ENCODE results near the gene PDZD7.

PDZD7 gene

DNA sequence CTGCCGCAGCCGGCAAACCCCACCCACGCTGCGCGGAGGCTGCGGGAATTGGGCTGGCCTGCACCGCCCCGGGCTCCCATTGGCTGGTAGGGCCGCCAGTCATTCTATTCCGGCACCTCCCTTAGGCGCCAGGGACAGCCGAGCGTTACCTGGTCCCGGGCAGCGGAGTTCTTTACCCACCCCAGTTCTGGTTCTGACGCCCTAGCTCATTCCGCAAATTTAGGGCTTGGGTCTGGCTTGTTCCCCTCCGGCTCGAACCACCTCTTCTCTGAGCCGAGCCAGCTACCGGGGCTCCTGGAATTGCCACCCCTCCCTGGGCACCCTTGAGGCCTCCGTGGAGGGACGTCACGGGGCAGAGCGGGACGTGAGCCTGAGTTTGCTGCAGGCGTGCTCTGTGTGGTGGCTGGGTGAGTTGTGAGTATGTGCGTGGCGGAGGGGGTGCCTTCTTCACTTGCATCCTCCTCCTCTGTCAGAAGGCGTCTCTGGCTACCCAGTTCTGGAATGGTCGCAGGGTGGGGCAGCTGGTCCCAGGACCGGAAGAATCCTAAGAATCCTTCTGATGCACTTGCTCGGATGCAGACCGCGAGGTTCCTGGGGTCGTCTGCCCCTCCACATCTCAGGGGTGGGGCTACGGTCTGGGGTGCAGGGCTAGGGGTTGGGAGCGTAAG is at the start of gene PDZD7, which contains the start of gene SFXN3:
PDZD7 (minus strand) TSS at position 2 of the 668 bp plus-strand sequence. CDS start 910 bp downstream, outside the sequence.
SFXN3 (plus strand) TSS at position 107 of the 668 bp plus-strand sequence. CDS start 3,461 bp downstream, outside the sequence.
- peak; percentile 91 for DNase-seq

DNA sequence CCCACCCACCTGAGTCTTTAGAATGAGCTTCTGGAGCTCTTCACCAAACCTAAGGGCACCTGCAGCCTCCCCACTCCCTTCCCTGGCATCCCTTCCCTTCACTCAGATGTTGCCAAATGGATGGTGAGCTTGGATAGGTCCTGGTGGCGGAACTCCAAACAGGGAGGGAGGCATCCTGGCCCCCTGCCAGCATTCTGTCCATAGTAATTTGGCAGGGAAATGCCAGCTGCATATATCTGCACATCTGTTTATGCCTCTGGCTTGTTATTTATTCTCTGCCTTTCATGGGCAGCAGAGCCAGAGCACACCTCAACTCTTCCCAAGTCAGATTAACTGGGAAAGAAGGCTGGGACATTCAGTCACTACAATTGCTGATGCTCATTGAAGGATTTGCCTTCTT is 48.9 kb upstream of the PDZD7 start:
- DNase-seq, result no peak

DNA sequence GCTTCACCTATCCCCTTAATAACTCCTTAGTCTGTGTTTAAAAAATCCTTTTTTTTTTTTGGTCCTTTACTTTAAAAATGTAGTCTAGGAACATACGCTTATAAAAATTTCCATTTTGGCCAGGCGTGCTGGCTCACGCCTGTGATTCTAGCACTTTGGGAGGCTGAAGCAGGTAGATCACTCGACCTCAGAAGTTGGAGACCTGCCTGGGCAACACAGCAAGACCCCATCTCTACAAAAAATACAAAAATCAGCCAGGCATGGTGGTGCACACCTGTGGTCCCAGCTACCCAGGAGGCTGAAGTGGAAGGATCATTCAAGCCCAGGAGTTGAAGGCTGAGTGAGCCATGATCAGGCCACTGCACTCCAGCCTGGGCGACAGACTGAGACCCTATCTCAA is 45.7 kb upstream of the PDZD7 start:
- DNase-seq, result no peak

DNA sequence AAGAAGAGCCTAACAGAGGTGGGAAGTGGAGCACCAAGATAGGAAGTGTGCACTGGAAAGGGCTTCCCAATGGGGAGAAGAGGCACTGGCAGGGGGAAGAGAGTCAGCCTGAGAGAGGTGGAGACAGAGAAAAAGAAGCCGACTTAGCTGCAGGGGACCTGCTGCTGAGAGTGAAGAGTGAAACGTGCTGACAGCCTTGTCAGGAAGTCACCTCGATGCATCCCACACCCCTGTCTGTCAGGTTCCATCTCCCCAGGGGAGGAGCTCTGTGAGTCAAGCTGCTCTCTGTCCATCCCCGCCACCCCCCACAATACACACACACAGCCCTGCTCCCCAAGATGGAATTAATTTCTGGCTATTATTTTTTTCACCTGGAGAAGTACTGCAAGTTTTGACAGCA is 44.8 kb upstream of the PDZD7 start:
- DNase-seq, result no peak

DNA sequence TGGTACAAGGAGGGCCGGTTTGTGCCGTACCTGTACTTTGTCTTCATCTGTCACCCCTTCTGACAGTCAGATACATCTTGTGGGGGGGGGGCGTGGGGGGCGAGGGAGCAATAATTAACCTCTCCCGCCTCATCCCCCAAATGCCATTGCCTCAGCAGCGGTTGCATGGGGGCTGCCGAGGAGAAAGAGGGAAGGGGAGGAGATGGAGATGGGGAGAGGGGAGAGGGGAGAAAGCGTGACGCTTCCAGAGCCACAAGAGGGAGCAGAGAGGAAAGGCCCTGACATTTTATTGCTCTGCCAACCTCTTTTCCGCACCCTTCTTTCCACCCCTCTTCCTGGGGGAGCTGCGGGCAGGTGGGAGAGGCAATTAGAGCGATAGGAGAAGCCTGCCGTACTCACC is 42.7 kb upstream of the PDZD7 start:
- no peak for DNase-seq

DNA sequence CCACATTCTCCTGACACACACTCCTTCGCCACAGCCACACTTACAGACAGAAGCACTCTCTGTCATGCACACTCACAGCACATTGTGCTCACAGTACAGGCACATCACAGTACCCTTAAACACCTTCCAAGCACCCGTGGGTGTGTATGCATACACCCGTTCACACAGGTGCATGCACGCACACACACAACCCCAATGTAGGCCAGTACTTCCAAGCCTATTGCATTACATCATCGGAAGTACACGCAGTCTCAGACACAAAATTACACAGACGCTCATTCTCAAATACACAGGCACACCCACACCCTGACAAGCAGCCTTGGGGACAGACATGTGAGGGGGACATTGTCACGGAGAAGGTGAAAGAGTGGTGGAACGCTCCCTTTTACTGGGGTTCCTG is 42.0 kb upstream of the PDZD7 start:
- no peak for DNase-seq

DNA sequence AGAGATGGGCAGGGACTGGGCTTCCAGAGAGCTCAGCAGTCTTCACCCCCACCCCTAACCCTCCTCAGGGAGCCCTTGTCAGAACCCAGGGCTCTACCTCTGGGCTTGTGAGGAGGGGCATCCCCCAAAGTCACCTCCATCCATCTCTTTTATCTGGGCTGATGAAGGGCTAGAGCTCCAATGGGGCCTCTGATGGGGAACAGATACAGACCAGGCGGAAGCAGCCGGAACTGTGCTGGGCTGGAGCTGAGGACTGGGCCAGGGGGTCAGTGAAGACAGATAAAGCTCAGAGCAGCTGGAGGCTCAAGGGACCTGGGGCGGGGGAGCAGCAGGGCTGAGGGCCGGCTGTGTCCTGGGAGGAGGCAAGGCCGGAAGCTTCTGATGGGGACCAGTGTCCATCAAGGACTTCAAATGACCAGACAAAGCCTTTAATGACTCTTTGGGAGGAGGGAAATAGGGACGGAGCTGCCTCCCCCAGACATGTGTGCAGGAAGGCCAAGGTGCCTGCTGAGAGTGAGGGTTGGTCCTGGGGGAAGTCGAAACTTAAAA is 41.0 kb upstream of the PDZD7 start:
- DNase-seq, result no peak

DNA sequence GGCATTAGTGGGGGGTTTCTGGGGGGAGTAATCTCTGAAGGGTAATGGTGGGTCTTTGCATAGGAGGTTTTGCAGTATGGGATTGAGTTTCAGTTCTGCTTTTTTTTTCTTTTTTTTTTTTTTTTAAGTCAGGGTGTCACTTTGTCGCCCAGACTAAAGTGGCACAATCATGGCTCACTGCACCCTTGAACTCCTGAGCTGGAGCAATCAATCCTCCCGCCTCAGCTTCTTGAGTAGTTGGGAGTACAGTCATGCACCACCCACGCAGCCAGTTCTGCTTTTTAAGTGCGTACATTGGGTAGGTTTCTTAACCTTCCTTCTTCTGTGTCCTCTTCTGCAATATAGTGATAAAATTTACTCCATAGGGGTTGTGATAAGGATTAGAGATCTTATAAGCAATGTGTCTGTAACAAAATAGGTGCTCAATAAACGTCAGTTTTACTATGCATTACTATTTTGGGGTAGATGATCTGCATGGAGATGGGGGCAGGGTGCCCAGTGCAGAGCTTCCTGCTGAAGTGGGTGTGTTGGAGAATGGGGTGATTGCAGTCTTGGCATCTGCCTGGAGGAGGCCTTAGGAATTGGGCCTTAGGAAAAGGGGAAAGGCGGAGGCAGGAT is 40.4 kb upstream of the PDZD7 start:
- DNase-seq, result no peak

DNA sequence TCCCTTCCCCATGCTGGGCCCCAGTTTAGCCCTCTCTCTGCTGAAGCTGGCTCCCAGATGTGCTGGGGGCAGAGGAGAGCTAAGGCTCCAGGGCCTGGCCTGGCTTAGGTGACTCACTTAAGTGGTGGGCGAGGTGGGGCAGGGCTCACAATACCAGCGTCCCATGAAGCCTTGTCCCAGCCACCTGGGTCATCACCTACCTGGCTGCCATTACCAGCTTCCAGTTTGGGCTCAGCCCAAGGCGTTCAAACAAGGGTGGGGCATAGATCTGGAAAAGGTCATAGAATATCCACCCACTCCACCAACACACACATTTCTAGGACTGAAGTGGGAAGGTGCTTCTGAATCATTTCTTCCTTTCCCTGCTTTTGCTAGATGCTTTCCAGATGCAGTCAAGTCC is 39.2 kb upstream of the PDZD7 start:
- no peak for DNase-seq

DNA sequence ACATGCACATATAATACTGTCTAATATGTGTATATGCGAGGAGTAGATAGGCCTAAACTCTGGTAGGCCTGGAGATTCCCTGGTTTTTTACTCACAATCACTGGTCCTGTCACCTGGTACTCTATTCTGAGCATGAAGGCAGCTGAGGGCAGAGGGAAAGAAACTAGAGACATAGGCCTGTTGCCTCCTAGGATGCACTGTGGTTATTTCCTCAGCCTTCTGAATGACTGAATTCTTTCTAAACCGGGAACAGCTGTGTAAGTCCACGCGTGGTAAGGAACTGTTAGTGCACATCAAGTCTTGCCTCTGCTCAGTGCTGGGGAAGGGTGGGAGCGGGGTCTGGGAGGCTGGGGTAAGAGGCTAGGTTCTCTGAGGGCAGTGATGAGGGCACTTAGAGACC is 38.5 kb upstream of the PDZD7 start:
- no peak for DNase-seq

DNA sequence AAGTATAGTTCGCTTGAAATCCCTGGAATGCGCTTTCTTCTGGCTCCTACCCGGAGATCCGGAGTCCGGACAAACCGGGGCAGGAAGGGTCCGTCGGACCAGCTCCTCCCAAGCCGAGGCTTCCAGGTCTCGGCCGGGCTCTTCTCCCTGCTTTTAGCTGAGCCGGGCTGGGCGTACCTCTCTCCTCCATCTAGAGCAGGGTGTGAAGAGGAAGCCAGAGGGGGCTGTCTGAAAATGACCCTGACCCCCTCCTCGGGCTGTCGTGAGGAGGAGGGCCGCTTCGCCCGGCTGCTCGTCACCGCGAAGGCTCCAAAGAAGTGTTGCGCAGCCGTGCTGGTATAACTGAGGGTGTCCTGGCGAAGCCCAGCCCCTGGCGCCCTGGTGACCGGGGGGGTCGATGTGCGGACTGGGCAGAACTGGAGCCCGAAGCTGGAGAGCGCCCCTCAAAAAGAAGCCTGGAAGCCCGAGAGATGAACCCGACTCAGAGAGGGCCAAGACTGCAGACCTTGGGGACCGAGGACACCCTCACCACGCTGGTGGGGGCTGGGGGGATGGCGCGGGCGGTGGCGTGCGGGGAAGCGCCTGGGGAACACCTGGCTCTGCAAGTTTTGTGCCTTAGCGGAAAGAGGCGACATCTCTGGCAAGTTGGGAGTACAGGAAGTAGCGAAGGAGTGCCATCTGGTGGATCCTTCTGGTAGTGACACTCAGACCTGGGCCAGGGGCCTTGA is 36.6 kb upstream of the PDZD7 start:
- DNase-seq, result peak; percentile 82

DNA sequence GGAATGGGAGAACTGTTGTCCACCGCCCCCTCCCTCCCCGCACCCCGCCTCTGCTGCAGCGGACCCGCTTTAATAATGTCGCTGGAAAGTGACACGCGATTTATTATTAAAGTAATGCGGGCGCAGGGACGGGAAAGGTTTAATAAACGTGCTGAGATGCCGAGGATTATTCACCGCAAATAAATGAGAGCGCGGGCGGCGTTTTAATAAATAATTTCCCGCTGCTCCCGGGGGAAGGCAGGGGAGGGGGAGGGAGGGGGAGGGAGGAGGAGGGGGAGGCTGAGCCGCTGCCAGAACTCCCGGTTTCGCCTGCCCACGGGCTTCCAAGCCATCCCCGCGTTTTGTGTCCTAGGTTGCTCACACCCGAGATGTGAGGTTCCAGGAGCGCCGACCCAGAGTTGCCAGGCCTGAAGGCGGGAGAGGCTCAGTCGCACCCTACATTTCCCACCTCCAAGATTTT is 36.0 kb upstream of the PDZD7 start:
- DNase-seq, result no peak

DNA sequence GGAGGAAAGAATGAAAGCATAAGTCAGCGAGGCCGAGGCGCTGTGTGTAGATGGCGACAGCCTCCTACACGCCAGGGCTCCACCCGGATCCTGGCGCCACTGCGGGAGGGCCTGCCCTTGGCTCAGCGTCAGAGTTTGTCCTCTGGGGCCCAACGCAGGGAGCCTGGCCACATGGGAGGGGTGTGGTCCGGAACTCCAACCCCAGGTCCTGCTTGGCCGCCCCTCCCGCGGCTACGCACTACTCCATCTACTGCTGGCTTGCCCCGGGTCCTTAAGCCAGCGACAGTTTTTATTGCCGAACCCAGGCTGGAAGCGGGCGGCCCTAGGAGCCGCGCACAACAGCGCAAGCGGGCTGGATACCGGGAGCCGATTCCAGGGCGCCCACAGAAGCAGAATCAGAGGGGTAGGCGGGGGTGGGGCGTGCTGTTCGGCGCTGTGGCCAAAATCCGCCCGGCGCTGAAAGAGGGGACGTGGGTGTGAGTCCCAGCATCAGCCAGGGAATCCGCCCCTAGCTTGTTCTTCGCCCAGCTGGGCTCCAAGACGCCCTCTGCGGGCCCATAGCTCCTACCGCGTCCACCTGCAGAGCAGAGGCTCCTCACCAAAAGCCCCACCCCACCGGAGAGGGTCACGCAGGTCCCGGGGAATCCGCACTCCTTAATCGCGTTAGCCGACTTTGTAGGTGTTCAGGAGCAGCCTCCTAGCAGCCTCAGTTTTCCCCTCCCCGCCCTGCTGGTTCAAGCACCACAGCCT is 35.4 kb upstream of the PDZD7 start:
- peak; percentile 80 for DNase-seq

DNA sequence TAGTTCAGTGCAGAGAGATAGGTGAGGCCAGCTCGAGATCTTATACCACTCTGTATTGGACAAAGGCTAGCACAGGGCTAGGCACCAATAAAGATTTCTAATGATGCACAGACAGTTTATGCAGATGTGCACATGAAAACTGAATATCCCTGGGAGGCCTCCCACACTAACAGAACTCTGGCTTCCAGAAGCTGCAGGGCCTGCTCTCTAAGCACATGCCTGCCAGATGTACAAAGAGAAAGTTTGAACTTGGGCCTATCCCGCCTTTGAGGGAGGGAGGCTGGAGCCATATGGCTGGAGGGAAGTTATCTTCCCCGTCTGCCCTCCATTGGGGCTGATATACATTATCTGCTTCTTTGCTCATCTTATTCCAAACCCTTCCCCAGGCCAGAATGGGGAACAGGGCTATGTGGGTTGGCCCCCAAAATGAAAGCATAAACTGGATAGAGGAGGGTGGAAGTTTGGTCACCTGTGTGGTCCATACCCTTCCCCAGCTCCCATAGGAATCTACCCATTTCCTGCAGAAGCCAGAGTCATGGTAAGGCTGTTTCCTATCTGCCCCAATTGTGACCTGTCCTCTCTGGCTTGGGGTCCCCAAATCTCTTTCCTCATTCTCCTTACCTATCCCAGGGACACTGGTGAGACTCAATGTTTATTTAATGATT is 34.7 kb upstream of the PDZD7 start:
- DNase-seq, result peak; percentile 50

DNA sequence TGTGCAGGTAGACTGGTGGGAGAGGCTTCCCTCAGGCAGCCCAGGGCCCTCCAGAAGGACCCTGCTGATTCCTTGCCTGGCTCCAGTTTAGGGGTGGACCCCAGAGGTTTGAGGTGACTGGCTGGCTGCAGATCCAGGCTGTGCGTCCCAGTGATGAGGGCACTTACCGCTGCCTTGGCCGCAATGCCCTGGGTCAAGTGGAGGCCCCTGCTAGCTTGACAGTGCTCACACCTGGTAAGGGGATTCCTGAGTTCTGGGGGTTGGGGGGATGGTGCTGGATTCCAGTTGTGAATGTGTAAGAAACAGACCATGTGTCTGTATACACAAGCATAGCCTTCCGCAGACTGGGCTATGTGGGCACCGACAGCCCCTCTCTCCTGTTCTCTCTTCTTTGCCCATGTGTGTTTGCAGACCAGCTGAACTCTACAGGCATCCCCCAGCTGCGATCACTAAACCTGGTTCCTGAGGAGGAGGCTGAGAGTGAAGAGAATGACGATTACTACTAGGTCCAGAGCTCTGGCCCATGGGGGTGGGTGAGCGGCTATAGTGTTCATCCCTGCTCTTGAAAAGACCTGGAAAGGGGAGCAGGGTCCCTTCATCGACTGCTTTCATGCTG is 33.6 kb upstream of the PDZD7 start:
- DNase-seq, result no peak

DNA sequence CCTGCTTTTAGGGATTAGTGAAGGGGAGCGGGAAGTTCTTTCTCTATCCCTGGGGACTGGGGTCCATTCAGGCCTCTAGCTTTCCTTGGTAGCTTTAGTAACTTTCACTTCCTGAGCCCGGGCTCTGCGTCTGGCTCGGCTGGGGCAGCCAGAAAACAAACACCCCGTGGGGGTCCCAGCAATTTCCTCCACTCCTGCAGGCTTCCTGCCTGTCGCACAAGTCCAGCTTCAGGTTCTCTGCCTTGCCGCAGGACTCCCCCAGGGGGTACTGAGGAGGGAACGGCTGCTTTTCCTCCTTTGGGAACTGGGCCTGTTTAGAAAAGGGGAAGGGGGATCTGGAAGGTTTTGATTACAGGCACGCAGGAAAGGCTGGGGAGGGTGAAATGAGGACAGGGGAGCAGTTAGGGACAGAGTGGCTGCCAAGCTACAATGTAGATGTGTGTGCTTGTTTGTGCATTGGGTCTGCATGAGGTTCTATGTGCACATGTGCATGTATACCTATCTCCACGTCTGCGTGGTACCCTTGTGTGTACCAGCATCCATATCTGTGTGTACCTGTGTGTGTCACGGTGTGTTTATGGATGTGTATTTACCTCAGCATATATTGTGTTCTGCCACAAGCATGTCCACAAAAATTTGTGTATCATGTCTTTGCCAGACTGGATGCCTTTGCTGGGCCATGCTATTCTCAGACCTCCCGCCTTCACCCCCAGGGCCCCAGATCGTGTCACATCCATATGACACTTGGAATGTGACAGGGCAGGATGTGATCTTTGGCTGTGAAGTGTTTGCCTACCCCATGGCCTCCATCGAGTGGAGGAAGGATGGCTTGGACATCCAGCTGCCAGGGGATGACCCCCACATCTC is 32.9 kb upstream of the PDZD7 start:
- no peak for DNase-seq

DNA sequence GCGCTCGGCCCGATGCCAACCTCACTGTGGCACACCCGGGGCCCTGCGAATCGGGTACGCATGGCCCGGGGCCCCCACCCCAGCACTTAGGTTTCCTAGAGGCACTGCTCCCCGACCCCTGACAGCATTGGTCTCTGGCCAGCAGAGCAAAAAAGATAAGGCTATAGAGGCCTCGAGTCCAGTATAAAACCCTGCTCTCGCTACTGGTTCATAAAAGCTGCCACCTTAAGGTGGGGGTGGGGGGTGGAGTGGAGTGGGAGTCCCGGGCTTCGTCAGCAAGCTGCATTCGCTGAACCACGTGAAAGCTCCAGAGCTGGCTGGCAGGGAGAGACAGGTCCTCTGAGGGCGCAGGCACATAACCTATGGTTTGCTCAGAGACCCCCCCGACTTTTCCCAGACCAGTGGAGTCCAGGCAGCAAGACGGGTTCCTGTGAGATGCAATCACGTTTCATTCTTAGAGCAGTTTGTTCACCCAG is 32.2 kb upstream of the PDZD7 start:
- DNase-seq, result no peak

DNA sequence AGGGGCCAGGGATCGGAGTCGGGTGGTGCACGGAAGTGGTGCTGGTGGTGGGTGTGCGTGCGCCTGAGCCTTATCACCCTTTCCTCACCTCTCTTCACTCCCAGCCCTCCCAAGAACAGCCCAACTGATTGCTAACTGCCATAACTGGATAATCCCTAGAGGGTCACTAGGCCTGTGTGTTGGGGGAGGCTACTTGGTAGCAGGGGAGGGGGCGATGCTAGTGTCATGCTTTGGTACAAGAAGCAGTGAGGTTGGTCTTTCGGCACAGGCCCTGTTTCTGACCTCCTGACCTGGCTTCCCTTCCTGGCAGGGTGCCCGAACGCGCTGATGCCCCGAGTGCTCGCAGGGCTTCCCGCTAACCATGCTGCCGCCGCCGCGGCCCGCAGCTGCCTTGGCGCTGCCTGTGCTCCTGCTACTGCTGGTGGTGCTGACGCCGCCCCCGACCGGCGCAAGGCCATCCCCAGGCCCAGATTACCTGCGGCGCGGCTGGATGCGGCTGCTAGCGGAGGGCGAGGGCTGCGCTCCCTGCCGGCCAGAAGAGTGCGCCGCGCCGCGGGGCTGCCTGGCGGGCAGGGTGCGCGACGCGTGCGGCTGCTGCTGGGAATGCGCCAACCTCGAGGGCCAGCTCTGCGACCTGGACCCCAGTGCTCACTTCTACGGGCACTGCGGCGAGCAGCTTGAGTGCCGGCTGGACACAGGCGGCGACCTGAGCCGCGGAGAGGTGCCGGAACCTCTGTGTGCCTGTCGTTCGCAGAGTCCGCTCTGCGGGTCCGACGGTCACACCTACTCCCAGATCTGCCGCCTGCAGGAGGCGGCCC is 31.5 kb upstream of the PDZD7 start:
- peak; percentile 60 for DNase-seq

DNA sequence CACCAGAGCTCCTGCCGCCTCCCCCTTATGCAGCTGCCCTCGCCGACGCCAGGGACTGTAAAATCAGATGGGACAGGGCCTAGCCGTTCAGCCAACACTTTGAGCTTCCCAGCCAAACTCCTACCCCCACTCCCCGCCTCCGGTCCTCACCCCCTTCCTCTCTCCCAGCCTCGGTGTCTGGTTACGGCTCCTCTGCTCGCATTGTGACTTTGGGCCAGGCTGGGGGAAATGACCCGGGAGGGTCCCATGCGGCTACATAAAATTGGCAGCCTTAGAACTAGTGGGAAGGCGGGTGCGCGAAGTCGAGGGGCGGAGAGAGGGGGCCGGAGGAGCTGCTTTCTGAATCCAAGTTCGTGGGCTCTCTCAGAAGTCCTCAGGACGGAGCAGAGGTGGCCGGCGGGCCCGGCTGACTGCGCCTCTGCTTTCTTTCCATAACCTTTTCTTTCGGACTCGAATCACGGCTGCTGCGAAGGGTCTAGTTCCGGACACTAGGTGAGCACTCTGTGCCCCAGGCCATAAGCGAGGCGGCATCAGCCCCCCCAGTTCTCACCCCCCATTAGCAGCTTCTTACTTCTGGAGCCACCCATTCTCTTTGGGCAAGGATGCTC is 30.8 kb upstream of the PDZD7 start, which contains the start of gene KAZALD1:
KAZALD1 (plus strand) TSS at position 366 of the 608 bp plus-strand sequence. CDS start 604 bp downstream, outside the sequence.
- DNase-seq, result peak; percentile 66
